ENCODE measurements around the gene JAML. TPM values are rescaled to one million over a fixed set of nuclear protein-coding genes. Genes with fewer than 3 reads are reported as not detected.

Gene JAML
- total RNA-seq, 1 donor: not detected

DNA sequence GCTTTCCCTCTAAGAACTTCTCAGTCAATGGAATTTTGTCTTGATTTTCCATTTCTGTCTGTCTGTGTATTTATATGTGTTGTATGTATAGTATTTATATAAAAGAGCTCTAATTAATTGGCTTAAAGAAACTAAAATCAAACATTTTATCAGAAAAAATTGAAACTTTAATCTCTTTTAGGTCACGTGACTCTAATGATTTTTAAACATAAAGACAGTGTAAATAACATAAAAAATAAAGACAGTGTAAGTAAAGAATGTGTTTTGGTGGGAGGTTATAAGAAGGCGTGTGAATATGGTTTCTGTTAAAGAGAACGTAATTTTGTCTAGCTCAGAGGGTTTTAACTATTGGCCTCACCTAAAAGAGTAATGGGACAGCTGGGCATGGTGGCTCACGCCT is 2.4 kb downstream of the JAML start:
- no peaks in the 10 kb centered on the region for H3K36me3 ChIP-seq (ENCODE audit: insufficient read depth, low read length)

DNA sequence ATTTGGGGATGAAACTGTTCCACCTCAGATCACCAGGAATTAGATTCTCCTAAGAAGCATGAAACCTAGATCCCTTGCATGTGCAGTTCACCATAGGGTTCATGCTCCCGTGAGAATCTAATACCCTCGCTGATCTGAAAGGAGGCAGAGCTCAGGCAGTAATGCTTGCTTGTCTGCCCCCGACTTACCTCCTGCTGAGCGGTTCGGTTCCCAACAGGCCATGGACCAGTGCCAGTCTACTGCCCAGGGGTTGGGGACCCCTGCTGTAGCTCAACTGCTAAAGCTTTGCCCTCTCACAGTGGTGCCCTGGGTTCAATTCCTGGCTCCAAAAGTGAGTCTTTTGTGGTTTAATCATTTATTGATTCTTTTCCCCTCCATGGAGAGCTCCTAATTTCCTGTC is 3.4 kb downstream of the JAML start:
- Histone ChIP-seq H3K4me2 (ENCODE audit: insufficient read depth, low read length) (no peak overlapping the region), H3K79me2 (ENCODE audit: insufficient read depth, low read length) (no peaks in the 10 kb centered on the region), H2AFZ (ENCODE audit: low read length) (no peak overlapping the region), H3K9me3 (ENCODE audit: low read depth, low read length) (no peaks in the 10 kb centered on the region), H3K27me3 (ENCODE audit: insufficient read depth, low read length) (peaks cover 20% of the 10 kb centered on the region), H3K27ac (ENCODE audit: low read depth, low read length) (no peak overlapping the region), H3K36me3 (ENCODE audit: insufficient read depth, low read length) (no peaks in the 10 kb centered on the region), H3K4me3 (ENCODE audit: insufficient read depth, low read length) (no peak overlapping the region), H3K4me1 (ENCODE audit: insufficient read depth, low read length) (no peaks in the 10 kb centered on the region), H4K20me1 (ENCODE audit: insufficient read depth, low read length) (no peaks in the 10 kb centered on the region)
- TF ChIP-seq, protein P1, sequence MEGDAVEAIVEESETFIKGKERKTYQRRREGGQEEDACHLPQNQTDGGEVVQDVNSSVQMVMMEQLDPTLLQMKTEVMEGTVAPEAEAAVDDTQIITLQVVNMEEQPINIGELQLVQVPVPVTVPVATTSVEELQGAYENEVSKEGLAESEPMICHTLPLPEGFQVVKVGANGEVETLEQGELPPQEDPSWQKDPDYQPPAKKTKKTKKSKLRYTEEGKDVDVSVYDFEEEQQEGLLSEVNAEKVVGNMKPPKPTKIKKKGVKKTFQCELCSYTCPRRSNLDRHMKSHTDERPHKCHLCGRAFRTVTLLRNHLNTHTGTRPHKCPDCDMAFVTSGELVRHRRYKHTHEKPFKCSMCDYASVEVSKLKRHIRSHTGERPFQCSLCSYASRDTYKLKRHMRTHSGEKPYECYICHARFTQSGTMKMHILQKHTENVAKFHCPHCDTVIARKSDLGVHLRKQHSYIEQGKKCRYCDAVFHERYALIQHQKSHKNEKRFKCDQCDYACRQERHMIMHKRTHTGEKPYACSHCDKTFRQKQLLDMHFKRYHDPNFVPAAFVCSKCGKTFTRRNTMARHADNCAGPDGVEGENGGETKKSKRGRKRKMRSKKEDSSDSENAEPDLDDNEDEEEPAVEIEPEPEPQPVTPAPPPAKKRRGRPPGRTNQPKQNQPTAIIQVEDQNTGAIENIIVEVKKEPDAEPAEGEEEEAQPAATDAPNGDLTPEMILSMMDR (IDR thresholded peaks at IDR 0.05; ENCODE audit: extremely low read depth, low read depth, low read length): no peak
- DNase-seq (ENCODE audit: insufficient read length, low spot score, missing footprints): no peak

More for the DNA sequence above, 2.4 kb downstream of the JAML start:
- Histone ChIP-seq H2AFZ (ENCODE audit: low read length) (no peak overlapping the region), H3K9me3 (ENCODE audit: low read depth, low read length) (no peaks in the 10 kb centered on the region), H3K4me3 (ENCODE audit: insufficient read depth, low read length) (no peak overlapping the region), H3K27me3 (ENCODE audit: insufficient read depth, low read length) (peaks cover 19% of the 10 kb centered on the region), H3K4me2 (ENCODE audit: insufficient read depth, low read length) (no peak overlapping the region), H3K4me1 (ENCODE audit: insufficient read depth, low read length) (no peaks in the 10 kb centered on the region), H3K79me2 (ENCODE audit: insufficient read depth, low read length) (no peaks in the 10 kb centered on the region), H4K20me1 (ENCODE audit: insufficient read depth, low read length) (no peaks in the 10 kb centered on the region), H3K27ac (ENCODE audit: low read depth, low read length) (no peak overlapping the region)
- DNase-seq (ENCODE audit: insufficient read length, low spot score, missing footprints): no peak
- TF ChIP-seq, protein P1 (IDR thresholded peaks at IDR 0.05; ENCODE audit: extremely low read depth, low read depth, low read length): no peak

DNA sequence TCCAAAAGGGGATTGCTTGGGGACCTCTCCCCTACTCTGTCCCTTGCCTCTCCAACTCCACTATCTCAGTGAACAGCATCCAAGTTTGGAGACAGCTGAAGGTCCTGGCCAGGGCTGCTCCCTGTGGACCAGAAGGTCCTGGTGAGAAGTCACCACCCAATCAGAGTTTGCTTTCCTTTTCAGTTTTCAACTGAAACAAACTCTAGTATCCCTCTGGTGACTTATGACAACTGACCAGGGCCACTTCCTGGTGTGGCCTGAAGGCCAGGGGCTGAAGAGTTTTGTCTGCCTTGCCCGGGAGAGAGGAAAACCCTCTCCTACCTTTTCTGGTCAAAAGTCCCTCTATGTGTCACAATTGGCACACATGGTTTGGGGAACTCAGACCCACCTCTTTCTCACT is 5.1 kb downstream of the JAML start:
- Histone ChIP-seq H3K36me3 (ENCODE audit: insufficient read depth, low read length) (no peaks in the 10 kb centered on the region), H3K4me3 (ENCODE audit: insufficient read depth, low read length) (no peak overlapping the region), H2AFZ (ENCODE audit: low read length) (no peak overlapping the region), H3K4me1 (ENCODE audit: insufficient read depth, low read length) (no peaks in the 10 kb centered on the region), H3K4me2 (ENCODE audit: insufficient read depth, low read length) (no peak overlapping the region), H3K27ac (ENCODE audit: low read depth, low read length) (no peak overlapping the region), H3K79me2 (ENCODE audit: insufficient read depth, low read length) (no peaks in the 10 kb centered on the region), H3K9me3 (ENCODE audit: low read depth, low read length) (no peaks in the 10 kb centered on the region), H3K27me3 (ENCODE audit: insufficient read depth, low read length) (peaks cover 20% of the 10 kb centered on the region), H4K20me1 (ENCODE audit: insufficient read depth, low read length) (no peaks in the 10 kb centered on the region)
- DNase-seq (ENCODE audit: insufficient read length, low spot score, missing footprints): no peak
- TF ChIP-seq, protein P1 (IDR thresholded peaks at IDR 0.05; ENCODE audit: extremely low read depth, low read depth, low read length): no peak

DNA sequence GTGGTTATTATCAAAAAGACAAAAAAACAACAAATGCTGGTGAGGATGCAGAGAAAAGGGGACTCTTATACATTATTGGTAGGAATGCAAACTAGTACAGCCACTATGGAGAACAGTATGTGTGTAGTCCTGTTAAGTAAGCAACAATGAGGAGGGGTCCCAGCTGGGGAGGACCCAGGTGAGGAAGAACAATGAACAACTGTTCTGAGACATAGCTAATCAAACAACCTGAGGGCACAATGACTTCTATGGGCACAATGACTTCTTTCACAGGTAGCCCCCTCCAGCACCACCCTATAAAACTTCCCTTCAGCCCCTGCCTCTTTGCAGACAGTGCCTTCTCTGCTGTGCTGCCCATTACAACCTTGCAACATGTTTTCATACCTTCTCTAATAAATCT is 5.6 kb downstream of the JAML start:
- H3K79me2 ChIP-seq (ENCODE audit: insufficient read depth, low read length): no peaks in the 10 kb centered on the region
- H3K4me2 ChIP-seq (ENCODE audit: insufficient read depth, low read length): no peak overlapping the region
- H3K9me3 ChIP-seq (ENCODE audit: low read depth, low read length): no peaks in the 10 kb centered on the region
- no peak overlapping the region for H3K27ac ChIP-seq (ENCODE audit: low read depth, low read length)
- H2AFZ ChIP-seq (ENCODE audit: low read length): no peak overlapping the region
- no peak overlapping the region for H3K4me3 ChIP-seq (ENCODE audit: insufficient read depth, low read length)
- peaks cover 22% of the 10 kb centered on the region for H3K27me3 ChIP-seq (ENCODE audit: insufficient read depth, low read length)
- TF ChIP-seq, protein P1 (IDR thresholded peaks at IDR 0.05; ENCODE audit: extremely low read depth, low read depth, low read length): no peak
- no peak for DNase-seq (ENCODE audit: insufficient read length, low spot score, missing footprints)
- H3K4me1 ChIP-seq (ENCODE audit: insufficient read depth, low read length): no peaks in the 10 kb centered on the region
- H4K20me1 ChIP-seq (ENCODE audit: insufficient read depth, low read length): no peaks in the 10 kb centered on the region
- no peaks in the 10 kb centered on the region for H3K36me3 ChIP-seq (ENCODE audit: insufficient read depth, low read length)

Data from osteoblast (primary cell).